Measurements from ENCODE around the gene CPLX1. TPM values are rescaled to one million over a fixed set of nuclear protein-coding genes. Genes with fewer than 3 reads are reported as not detected.
A peak's percentile ranks its signal among the peaks of the same experiment; 100 is the strongest.
"Not testable (repeated sequence)": the region's sequence is repeated elsewhere in the genome, so short reads cannot be mapped to it uniquely, and the experiment has no call there.

CPLX1 gene
- total RNA-seq, 1 donor from 2014 or later, result not detected

GRCh38 chr4:781493-782216, 44.3 kb downstream of the CPLX1 start:
- no peaks in the 10 kb centered on the region for H3K9me3 Mint-ChIP-seq
- CTCF ChIA-PET, result interaction anchor here (1.1 to 1.7 kb wide), 2 partner anchors 12 to 206 kb away, joined by 3 to 9 read pairs; partner anchors contain the start of gene IDUA
- peaks cover 47% of the 10 kb centered on the region for H3K4me1 Mint-ChIP-seq
- H3K27me3 Mint-ChIP-seq, result peaks cover 18% of the 10 kb centered on the region
- peak overlapping the region; percentile 87 for H3K27ac Mint-ChIP-seq
- POLR2A ChIA-PET, result interaction anchor here (0.8 to 4.0 kb wide), 16 partner anchors 12 to 565 kb away, joined by 3 to 17 read pairs (median 4); partner anchors contain the start of genes ATP5ME, CTBP1, GAK and IDUA
- ATAC-seq (ENCODE audit: low read depth) (peak; percentile 93), DNase-seq (peak; percentile 97)
- TF ChIP-seq, protein P1, sequence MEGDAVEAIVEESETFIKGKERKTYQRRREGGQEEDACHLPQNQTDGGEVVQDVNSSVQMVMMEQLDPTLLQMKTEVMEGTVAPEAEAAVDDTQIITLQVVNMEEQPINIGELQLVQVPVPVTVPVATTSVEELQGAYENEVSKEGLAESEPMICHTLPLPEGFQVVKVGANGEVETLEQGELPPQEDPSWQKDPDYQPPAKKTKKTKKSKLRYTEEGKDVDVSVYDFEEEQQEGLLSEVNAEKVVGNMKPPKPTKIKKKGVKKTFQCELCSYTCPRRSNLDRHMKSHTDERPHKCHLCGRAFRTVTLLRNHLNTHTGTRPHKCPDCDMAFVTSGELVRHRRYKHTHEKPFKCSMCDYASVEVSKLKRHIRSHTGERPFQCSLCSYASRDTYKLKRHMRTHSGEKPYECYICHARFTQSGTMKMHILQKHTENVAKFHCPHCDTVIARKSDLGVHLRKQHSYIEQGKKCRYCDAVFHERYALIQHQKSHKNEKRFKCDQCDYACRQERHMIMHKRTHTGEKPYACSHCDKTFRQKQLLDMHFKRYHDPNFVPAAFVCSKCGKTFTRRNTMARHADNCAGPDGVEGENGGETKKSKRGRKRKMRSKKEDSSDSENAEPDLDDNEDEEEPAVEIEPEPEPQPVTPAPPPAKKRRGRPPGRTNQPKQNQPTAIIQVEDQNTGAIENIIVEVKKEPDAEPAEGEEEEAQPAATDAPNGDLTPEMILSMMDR (IDR thresholded peaks at IDR 0.05), result no peak
- intact Hi-C loops (cut with micrococcal nuclease), result loop anchor here (1.0 to 5.0 kb wide), 9 partner anchors 46 to 1226 kb away; partner anchors contain the start of genes ATP5ME, CPLX1, DGKQ and FGFRL1
- H3K4me3 Mint-ChIP-seq, result peak overlapping the region; percentile 91
- peaks cover 40% of the 10 kb centered on the region for H3K36me3 Mint-ChIP-seq (ENCODE audit: low read depth)

DNA sequence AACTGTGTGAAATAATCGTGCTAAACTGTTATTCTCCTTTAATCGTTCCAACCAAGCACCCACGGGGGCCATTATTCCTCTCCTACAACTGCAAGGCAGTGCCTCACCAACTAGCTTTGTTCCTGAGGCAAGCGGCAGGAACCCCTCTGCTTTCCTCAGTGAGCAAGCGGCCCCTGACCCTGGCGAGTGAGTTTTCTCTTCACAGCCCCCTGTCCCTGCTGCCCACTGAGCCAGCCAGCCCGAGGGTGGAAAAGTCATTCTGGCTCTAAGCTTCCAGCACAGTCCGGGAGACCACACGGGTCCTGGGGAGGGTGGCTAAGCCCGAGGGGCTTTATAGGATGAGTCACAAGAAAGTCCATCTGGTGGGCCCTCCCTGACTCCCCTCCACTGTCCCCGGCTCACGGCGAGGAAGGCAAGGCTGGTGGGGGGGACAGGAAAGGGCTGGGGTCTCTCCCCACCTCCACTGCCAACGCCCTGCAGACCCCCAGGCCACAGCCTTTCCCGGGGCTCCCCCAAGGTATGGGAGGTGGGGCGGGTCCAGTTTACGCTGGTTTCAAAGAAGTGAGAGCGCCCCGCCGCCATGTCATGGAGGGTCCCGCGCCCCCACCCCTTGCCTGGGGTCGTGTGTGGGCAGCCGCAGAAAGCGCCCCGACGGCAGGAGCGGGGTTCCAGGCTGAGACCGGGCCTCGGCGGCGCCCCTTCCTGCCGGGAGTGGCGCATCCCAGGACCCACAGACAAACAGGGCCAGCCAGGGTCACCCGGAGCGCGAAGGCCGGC, 45.0 kb downstream of the CPLX1 start:
- DNase-seq (no peak), ATAC-seq (ENCODE audit: low read depth) (no peak)
- ChIA-PET CTCF (interaction anchor here (1.7 kb wide), 1 partner anchor 206 kb away, joined by 9 read pairs; the partner anchor contains the start of gene IDUA), POLR2A (interaction anchor here (0.8 to 4.0 kb wide), 14 partner anchors 13 to 468 kb away, joined by 3 to 17 read pairs (median 5); partner anchors contain the start of genes ATP5ME, CTBP1, GAK and IDUA)
- Mint-ChIP-seq H3K27ac (peak overlapping the region; percentile 87), H3K27me3 (peaks cover 18% of the 10 kb centered on the region), H3K9me3 (no peaks in the 10 kb centered on the region), H3K36me3 (ENCODE audit: low read depth) (peaks cover 45% of the 10 kb centered on the region), H3K4me3 (peak overlapping the region; percentile 91), H3K4me1 (peaks cover 51% of the 10 kb centered on the region)
- intact Hi-C loops (cut with micrococcal nuclease), result loop anchor here (1.0 to 5.0 kb wide), 6 partner anchors 46 to 1226 kb away; partner anchors contain the start of genes CPLX1, DGKQ, FGFRL1 and GAK
- TF ChIP-seq, protein P1 (IDR thresholded peaks at IDR 0.05), result no peak

GRCh38 chr4:780255-780654, 45.7 kb downstream of the CPLX1 start:
- DNase-seq; H3K9me3 Mint-ChIP-seq; CTCF ChIA-PET; ATAC-seq (ENCODE audit: low read depth): not testable (repeated sequence)
- Mint-ChIP-seq H3K27ac (peak overlapping the region; percentile 53), H3K36me3 (ENCODE audit: low read depth) (peaks cover 51% of the 10 kb centered on the region), H3K4me1 (peaks cover 48% of the 10 kb centered on the region), H3K4me3 (peak overlapping the region; percentile 91), H3K27me3 (peaks cover 18% of the 10 kb centered on the region)
- intact Hi-C loops (cut with micrococcal nuclease), result loop anchor here (2.0 to 5.0 kb wide), 5 partner anchors 47 to 1227 kb away; partner anchors contain the start of genes CPLX1, FGFRL1, GAK and NELFA
- POLR2A ChIA-PET, result interaction anchor here (0.6 to 4.0 kb wide), 5 partner anchors 38 to 218 kb away, joined by 3 to 17 read pairs (median 5); partner anchors contain the start of genes ATP5ME and MYL5

DNA sequence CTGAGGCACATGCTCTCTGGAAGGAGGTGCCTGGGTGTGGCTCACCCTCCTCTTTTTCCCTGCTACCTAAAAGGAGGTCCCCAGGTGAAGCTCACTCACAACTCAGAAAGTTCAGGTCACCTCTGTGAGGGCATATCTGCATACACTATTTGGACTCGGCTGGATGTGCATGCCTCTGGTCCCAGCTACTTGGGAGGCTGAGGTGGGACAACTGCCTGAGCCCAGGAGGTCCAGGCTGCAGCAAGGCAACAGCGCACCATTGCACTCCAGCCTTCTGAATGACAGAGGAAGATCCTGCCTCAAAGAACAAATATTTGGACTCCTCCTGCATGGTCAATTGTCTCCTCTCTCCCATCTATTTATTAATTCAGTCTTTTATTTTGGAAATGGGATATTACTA, 46.4 kb downstream of the CPLX1 start:
- intact Hi-C loops (cut with micrococcal nuclease), result no loop called here
- Mint-ChIP-seq H3K27me3 (peaks cover 11% of the 10 kb centered on the region), H3K4me3 (peak overlapping the region; percentile 91), H3K4me1 (peaks cover 45% of the 10 kb centered on the region), H3K27ac (no peak overlapping the region), H3K9me3 (no peaks in the 10 kb centered on the region), H3K36me3 (ENCODE audit: low read depth) (peaks cover 57% of the 10 kb centered on the region)
- no peak for ATAC-seq (ENCODE audit: low read depth)
- ChIA-PET POLR2A (interaction anchor here (0.6 to 4.0 kb wide), 2 partner anchors 106 to 157 kb away, joined by 3 to 17 read pairs; partner anchors contain the start of genes ATP5ME and MYL5), CTCF (no interaction called here)
- TF ChIP-seq, protein P1 (IDR thresholded peaks at IDR 0.05), result no peak
- DNase-seq, result no peak

DNA sequence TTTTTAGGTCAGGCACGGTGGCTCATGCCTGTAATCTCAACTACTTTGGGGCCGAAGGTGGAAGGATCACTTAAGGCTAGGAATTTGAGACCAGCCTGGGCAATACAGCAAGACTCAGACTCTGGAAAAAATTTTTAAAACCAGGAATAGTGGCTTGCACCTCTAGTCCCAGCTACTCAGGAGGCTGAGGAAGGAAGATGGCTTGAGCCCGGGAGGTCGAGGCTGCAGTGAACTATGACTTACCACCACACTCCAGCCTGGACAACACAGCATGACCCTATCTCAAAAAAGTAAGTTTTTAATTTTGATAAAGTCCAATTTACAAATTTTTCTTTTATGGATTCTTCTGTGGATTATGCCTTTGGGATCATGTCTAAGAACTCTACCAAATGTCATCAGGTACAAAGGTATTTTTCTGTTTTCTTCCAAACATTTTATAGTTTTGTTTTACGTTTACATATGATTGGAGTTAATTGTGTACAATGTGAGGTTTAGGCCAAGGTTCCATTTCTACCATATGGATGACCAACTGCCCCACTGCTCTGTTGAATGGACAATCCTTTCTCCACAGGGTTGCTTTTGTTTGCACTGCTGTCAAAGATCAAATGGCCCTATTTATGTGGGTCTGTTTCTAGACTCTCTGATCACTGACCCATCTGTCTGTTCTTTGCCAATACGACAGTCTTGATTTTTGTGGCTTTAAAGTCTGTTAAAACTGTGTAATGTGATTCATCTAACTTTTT, 48.2 kb downstream of the CPLX1 start:
- Mint-ChIP-seq H3K27ac (no peak overlapping the region), H3K9me3 (no peaks in the 10 kb centered on the region), H3K4me1 (peaks cover 47% of the 10 kb centered on the region), H3K27me3 (no peaks in the 10 kb centered on the region), H3K36me3 (ENCODE audit: low read depth) (peaks cover 67% of the 10 kb centered on the region), H3K4me3 (no peak overlapping the region)
- DNase-seq (no peak), ATAC-seq (ENCODE audit: low read depth) (no peak)
- TF ChIP-seq, protein P1 (IDR thresholded peaks at IDR 0.05), result no peak
- intact Hi-C loops (cut with micrococcal nuclease), result no loop called here
- ChIA-PET CTCF (no interaction called here), POLR2A (no interaction called here)
